GM23338 (cell line): ENCODE measurements around the gene BNC2. TPM values are rescaled to one million over a fixed set of nuclear protein-coding genes. Genes with fewer than 3 reads are reported as not detected.

Source experiments
- ATAC-seq: fragments of 200-7000 bp; cut with Tn5 transposase; 3 replicates; pipeline ENCODE4 v1.9.1; 2020
- DNase-seq: peaks from one replicate; pipeline ENCODE4 v3.0.0-alpha.2; 2015; ENCODE audit warnings: low spot score
- H2AFZ ChIP-seq: fragments of 200-600 bp; sonication (generic); 2 replicates; pipeline ENCODE4 v1.8.0; 2016; ENCODE audit warnings: antibody characterized with exemption, mild to moderate bottlenecking, moderate library complexity
- H3F3A ChIP-seq: fragments of 200-600 bp; sonication (generic); replicated peaks from 2 replicates; pipeline ENCODE4 v1.8.0; 2017; ENCODE audit warnings: antibody characterized with exemption, mixed run types, low read depth
- H3K27ac ChIP-seq: fragments of 200-600 bp; sonication (generic); 2 replicates; pipeline ENCODE4 v1.6.1; 2016; ENCODE audit warnings: low read depth
- H3K27me3 ChIP-seq: fragments of 200-600 bp; sonication (generic); 2 replicates; pipeline ENCODE4 v1.8.0; 2016; ENCODE audit warnings: mild to moderate bottlenecking, mixed run types, moderate library complexity; ENCODE audit not compliant: insufficient read depth
- H3K36me3 ChIP-seq: fragments of 200-600 bp; sonication (generic); 2 replicates; pipeline ENCODE4 v1.8.0; 2016; ENCODE audit warnings: mild to moderate bottlenecking; ENCODE audit not compliant: insufficient read depth
- H3K4me1 ChIP-seq: fragments of 200-600 bp; sonication (generic); 2 replicates; pipeline ENCODE4 v1.8.0; 2016; ENCODE audit warnings: mild to moderate bottlenecking, moderate library complexity; ENCODE audit not compliant: insufficient read depth
- H3K4me2 ChIP-seq: fragments of 200-600 bp; sonication (generic); 2 replicates; pipeline ENCODE4 v1.7.1; 2017; ENCODE audit warnings: mixed run types
- H3K4me3 ChIP-seq: fragments of 200-600 bp; sonication (generic); 2 replicates; pipeline ENCODE4 v1.6.1; 2016; ENCODE audit warnings: mixed run types
- H3K79me2 ChIP-seq: fragments of 200-600 bp; sonication (generic); replicated peaks from 2 replicates; pipeline ENCODE4 v1.8.0; 2017; ENCODE audit warnings: mild to moderate bottlenecking; ENCODE audit not compliant: insufficient read depth
- H3K9me2 ChIP-seq: fragments of 200-600 bp; sonication (generic); 2 replicates; pipeline ENCODE4 v1.8.0; 2017; ENCODE audit not compliant: insufficient read depth
- H4K20me1 ChIP-seq: fragments of 200-600 bp; sonication (generic); replicated peaks from 2 replicates; pipeline ENCODE4 v1.8.0; 2017; ENCODE audit warnings: mild to moderate bottlenecking; ENCODE audit not compliant: insufficient read depth
- H3K27ac Mint-ChIP-seq: 2 replicates; pipeline ENCODE4 v1.8.0; 2020; ENCODE audit warnings: inconsistent platforms, mild to moderate bottlenecking, moderate library complexity, mixed read lengths
- H3K27me3 Mint-ChIP-seq: 3 replicates; pipeline ENCODE4 v1.8.0; 2022; ENCODE audit warnings: low read depth, mild to moderate bottlenecking, moderate library complexity, mixed read lengths, inconsistent platforms; ENCODE audit not compliant: insufficient read depth, poor library complexity
- H3K36me3 Mint-ChIP-seq: 3 replicates; pipeline ENCODE4 v1.8.0; 2021; ENCODE audit warnings: low read depth, mild to moderate bottlenecking, inconsistent platforms, moderate library complexity, mixed read lengths
- H3K4me1 Mint-ChIP-seq: 3 replicates; pipeline ENCODE4 v1.8.0; 2020; ENCODE audit warnings: mild to moderate bottlenecking, inconsistent platforms, mixed read lengths
- H3K4me3 Mint-ChIP-seq: 3 replicates; pipeline ENCODE4 v1.8.0; 2021; ENCODE audit warnings: moderate library complexity, mild to moderate bottlenecking, inconsistent platforms, mixed read lengths
- H3K9me3 Mint-ChIP-seq: 3 replicates; pipeline ENCODE4 v1.8.0; 2020; ENCODE audit warnings: moderate library complexity, mild to moderate bottlenecking, inconsistent platforms, mixed read lengths
- CREB1 ChIP-seq: fragments of 250-450 bp; sonication (Bioruptor Pico); IDR thresholded peaks from 2 replicates; pipeline ENCODE4 v1.5.0; 2020; ENCODE audit warnings: low read depth, mild to moderate bottlenecking, moderate library complexity
- ETS1 ChIP-seq: IDR thresholded peaks from 2 replicates; pipeline ENCODE4 v1.6.1; 2016; ENCODE audit warnings: antibody characterized with exemption
- EZH2 ChIP-seq: fragments of 200-600 bp; sonication (generic); IDR thresholded peaks from one replicate; pipeline ENCODE4 v1.8.0; 2017; ENCODE audit warnings: antibody characterized with exemption, mild to moderate bottlenecking, low read depth; ENCODE audit not compliant: unreplicated experiment
- EZH2phosphoT487 ChIP-seq: fragments of 200-600 bp; sonication (generic); IDR thresholded peaks from one replicate; pipeline ENCODE4 v1.8.1; 2018; ENCODE audit warnings: antibody characterized with exemption; ENCODE audit not compliant: unreplicated experiment
- JUNB ChIP-seq: IDR thresholded peaks from one replicate; pipeline ENCODE4 v1.6.1; 2016; ENCODE audit warnings: antibody characterized with exemption; ENCODE audit not compliant: unreplicated experiment
- NANOG ChIP-seq: IDR thresholded peaks from 2 replicates; pipeline ENCODE4 v1.6.1; 2016; ENCODE audit warnings: antibody characterized with exemption, borderline replicate concordance
- POLR2AphosphoS5 ChIP-seq: IDR thresholded peaks from 2 replicates; pipeline ENCODE4 v1.6.1; 2016; ENCODE audit warnings: antibody characterized with exemption, low read depth
- STAT1 ChIP-seq: IDR thresholded peaks from one replicate; pipeline ENCODE4 v1.6.1; 2016; ENCODE audit warnings: antibody characterized with exemption; ENCODE audit not compliant: unreplicated experiment
- ZNF114 ChIP-seq: fragments of 250-450 bp; sonication (Bioruptor Pico); IDR thresholded peaks from 2 replicates; pipeline ENCODE4 v1.5.0; 2020; ENCODE audit warnings: mild to moderate bottlenecking, moderate library complexity
- polyA plus RNA-seq: library from polyadenylated mRNA; unstranded; fragments of >200 nt; fragmentation: Nextera tagmentation; extraction: Ambion mirVana; gene quantifications from 2 replicates; pipeline ENCODE4 v1.2.1, GENCODE V29; 2016
- total RNA-seq: library from RNA; depleted of rRNA; stranded (reverse); fragments of >200 nt; shearing (Covaris generic); gene quantifications from 2 replicates; pipeline ENCODE4 v1.2.3, GENCODE V29; 2014
- TF ChIP-seq, protein P1 (sequence below): fragments of 250-450 bp; sonication (Bioruptor Pico); IDR thresholded peaks from 2 replicates; pipeline ENCODE4 v1.5.0; 2020; ENCODE audit warnings: mild to moderate bottlenecking, moderate library complexity
- TF ChIP-seq, protein P2 (sequence below): IDR thresholded peaks from one replicate; pipeline ENCODE4 v1.6.1; 2018; ENCODE audit warnings: antibody characterized with exemption; ENCODE audit not compliant: unreplicated experiment

BNC2 gene
- total and polyA plus RNA-seq, 2 experiments from 2014 or later = 12.7 to 13.2 TPM

DNA sequence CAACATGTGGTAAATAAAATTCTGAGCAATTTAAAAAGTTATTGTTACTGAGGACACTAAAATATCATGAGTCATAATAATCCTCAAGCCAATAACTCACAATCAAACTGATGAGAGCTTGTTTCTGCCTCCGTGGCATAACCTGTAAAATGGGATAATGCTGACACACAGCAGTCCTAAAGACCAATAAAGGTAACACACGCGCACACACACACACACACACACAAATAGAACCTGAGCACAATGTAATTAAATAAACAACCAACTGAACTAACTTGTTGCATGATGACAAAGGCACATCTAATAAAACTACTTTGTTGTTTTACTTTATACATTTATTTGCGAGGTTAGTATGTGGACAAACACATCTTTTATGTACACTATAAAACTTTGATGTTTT, 358.2 kb downstream of the BNC2 start (continued):
- TF ChIP-seq, protein P1, sequence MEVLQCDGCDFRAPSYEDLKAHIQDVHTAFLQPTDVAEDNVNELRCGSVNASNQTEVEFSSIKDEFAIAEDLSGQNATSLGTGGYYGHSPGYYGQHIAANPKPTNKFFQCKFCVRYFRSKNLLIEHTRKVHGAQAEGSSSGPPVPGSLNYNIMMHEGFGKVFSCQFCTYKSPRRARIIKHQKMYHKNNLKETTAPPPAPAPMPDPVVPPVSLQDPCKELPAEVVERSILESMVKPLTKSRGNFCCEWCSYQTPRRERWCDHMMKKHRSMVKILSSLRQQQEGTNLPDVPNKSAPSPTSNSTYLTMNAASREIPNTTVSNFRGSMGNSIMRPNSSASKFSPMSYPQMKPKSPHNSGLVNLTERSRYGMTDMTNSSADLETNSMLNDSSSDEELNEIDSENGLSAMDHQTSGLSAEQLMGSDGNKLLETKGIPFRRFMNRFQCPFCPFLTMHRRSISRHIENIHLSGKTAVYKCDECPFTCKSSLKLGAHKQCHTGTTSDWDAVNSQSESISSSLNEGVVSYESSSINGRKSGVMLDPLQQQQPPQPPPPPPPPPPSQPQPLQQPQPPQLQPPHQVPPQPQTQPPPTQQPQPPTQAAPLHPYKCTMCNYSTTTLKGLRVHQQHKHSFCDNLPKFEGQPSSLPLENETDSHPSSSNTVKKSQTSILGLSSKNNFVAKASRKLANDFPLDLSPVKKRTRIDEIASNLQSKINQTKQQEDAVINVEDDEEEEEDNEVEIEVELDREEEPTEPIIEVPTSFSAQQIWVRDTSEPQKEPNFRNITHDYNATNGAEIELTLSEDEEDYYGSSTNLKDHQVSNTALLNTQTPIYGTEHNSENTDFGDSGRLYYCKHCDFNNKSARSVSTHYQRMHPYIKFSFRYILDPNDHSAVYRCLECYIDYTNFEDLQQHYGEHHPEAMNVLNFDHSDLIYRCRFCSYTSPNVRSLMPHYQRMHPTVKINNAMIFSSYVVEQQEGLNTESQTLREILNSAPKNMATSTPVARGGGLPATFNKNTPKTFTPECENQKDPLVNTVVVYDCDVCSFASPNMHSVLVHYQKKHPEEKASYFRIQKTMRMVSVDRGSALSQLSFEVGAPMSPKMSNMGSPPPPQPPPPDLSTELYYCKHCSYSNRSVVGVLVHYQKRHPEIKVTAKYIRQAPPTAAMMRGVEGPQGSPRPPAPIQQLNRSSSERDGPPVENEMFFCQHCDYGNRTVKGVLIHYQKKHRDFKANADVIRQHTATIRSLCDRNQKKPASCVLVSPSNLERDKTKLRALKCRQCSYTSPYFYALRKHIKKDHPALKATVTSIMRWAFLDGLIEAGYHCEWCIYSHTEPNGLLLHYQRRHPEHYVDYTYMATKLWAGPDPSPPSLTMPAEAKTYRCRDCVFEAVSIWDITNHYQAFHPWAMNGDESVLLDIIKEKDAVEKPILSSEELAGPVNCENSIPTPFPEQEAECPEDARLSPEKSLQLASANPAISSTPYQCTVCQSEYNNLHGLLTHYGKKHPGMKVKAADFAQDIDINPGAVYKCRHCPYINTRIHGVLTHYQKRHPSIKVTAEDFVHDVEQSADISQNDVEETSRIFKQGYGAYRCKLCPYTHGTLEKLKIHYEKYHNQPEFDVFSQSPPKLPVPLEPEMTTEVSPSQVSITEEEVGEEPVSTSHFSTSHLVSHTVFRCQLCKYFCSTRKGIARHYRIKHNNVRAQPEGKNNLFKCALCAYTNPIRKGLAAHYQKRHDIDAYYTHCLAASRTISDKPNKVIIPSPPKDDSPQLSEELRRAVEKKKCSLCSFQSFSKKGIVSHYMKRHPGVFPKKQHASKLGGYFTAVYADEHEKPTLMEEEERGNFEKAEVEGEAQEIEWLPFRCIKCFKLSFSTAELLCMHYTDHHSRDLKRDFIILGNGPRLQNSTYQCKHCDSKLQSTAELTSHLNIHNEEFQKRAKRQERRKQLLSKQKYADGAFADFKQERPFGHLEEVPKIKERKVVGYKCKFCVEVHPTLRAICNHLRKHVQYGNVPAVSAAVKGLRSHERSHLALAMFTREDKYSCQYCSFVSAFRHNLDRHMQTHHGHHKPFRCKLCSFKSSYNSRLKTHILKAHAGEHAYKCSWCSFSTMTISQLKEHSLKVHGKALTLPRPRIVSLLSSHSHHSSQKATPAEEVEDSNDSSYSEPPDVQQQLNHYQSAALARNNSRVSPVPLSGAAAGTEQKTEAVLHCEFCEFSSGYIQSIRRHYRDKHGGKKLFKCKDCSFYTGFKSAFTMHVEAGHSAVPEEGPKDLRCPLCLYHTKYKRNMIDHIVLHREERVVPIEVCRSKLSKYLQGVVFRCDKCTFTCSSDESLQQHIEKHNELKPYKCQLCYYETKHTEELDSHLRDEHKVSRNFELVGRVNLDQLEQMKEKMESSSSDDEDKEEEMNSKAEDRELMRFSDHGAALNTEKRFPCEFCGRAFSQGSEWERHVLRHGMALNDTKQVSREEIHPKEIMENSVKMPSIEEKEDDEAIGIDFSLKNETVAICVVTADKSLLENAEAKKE (CRISPR knock-in tag) = no peak
- TF ChIP-seq CREB1 (CRISPR knock-in tag) (no peak), ETS1 (no peak), POLR2AphosphoS5 (no peak), JUNB (no peak), EZH2 (no peak)

- Histone ChIP-seq H3K4me1 (peaks cover 25% of the 10 kb centered on the region), H3K4me3 (no peak overlapping the region), H3K27ac (peak overlapping the region; percentile 2; the same call in 1 of the 2 replicates), H4K20me1 (no peaks in the 10 kb centered on the region), H3K4me2 (peak overlapping the region; percentile 6), H3F3A (peaks cover 5% of the 10 kb centered on the region; the same call in 1 of the 2 replicates), H2AFZ (no peak overlapping the region), H3K36me3 (no peaks in the 10 kb centered on the region), H3K9me2 (no peaks in the 10 kb centered on the region), H3K79me2 (no peaks in the 10 kb centered on the region), H3K27me3 (no peaks in the 10 kb centered on the region)
- ATAC-seq (no peak), DNase-seq (no peak)
- Mint-ChIP-seq H3K36me3 (peaks cover 4% of the 10 kb centered on the region; the same call in 1 of the 3 replicates), H3K4me3 (no peak overlapping the region), H3K27ac (no peak overlapping the region), H3K4me1 (peaks cover 43% of the 10 kb centered on the region), H3K27me3 (no peaks in the 10 kb centered on the region), H3K9me3 (no peaks in the 10 kb centered on the region)
- TF ChIP-seq, protein P2, sequence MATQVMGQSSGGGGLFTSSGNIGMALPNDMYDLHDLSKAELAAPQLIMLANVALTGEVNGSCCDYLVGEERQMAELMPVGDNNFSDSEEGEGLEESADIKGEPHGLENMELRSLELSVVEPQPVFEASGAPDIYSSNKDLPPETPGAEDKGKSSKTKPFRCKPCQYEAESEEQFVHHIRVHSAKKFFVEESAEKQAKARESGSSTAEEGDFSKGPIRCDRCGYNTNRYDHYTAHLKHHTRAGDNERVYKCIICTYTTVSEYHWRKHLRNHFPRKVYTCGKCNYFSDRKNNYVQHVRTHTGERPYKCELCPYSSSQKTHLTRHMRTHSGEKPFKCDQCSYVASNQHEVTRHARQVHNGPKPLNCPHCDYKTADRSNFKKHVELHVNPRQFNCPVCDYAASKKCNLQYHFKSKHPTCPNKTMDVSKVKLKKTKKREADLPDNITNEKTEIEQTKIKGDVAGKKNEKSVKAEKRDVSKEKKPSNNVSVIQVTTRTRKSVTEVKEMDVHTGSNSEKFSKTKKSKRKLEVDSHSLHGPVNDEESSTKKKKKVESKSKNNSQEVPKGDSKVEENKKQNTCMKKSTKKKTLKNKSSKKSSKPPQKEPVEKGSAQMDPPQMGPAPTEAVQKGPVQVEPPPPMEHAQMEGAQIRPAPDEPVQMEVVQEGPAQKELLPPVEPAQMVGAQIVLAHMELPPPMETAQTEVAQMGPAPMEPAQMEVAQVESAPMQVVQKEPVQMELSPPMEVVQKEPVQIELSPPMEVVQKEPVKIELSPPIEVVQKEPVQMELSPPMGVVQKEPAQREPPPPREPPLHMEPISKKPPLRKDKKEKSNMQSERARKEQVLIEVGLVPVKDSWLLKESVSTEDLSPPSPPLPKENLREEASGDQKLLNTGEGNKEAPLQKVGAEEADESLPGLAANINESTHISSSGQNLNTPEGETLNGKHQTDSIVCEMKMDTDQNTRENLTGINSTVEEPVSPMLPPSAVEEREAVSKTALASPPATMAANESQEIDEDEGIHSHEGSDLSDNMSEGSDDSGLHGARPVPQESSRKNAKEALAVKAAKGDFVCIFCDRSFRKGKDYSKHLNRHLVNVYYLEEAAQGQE = no peak
- TF ChIP-seq NANOG (no peak), EZH2 (no peak), EZH2phosphoT487 (no peak), ETS1 (no peak), STAT1 (no peak), CREB1 (CRISPR knock-in tag) (no peak), ZNF114 (no peak)
These were observed 360.0 kb downstream of the BNC2 start for GRCh38 chr9:16510482-16510881.
